GM23248 (cell line): ENCODE results near the gene ARAP1.

ENCODE experiments used
- EZH2 ChIP-seq: fragments of 200-600 bp; sonication (generic); IDR thresholded peaks from 2 replicates; pipeline ENCODE4 v1.6.1; 2018; ENCODE audit warnings: antibody characterized with exemption, mild to moderate bottlenecking; ENCODE audit not compliant: insufficient read depth, poor library complexity, severe bottlenecking
- EZH2phosphoT487 ChIP-seq: fragments of 200-600 bp; sonication (generic); IDR thresholded peaks from 2 replicates; pipeline ENCODE4 v1.6.1; 2018; ENCODE audit warnings: antibody characterized with exemption, moderate library complexity, mild to moderate bottlenecking, low read depth; ENCODE audit not compliant: insufficient read depth

DNA sequence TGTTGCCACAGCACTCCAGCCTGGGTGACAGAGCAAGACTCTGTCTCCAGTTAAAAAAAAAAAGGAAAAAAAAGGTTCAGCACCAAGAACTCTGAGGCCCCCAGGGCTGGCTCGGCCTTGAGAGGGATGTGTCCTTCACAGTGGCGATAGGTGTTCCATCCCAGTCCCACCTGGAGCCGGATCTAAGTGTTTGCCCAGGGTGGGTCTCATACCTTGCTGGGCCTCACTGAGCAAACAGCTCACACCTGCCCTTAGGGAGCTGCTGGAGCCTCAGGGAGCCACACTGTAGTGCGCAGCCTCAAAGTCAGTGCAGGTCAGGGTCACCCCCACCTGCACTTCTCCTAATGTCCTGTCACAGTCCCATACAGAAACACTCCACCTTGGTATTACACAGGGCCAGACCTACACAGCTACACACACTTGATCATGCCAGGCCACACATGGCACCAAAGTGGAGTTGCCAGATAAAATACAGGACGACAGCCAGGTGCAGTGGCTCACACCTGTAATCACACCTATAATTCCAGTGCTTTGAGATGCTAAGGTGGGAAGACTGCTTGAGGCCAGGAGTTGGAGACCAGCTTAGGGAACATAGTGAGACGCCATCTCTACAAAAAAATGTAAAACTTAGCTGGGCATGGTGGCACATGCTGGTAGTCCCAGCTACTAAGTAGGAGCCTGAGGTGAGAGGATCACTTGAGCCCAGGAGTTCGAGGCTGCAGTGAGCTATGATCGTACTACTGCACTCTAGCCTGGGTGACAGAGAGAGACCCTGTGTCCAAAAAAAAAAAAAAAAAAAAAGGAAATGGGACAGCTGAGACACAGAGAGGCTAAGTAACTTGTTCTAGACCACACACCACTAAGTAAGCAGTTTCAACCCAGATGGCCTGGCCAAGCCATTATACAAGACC lies 34.4 kb upstream of the ARAP1 start:
- TF ChIP-seq EZH2phosphoT487: no peak
- no peak for TF ChIP-seq EZH2
